Measurements from ENCODE around the gene MGAT3. TPM values are rescaled to one million over a fixed set of nuclear protein-coding genes. Genes with fewer than 3 reads are reported as not detected.
A peak's percentile ranks its signal among the peaks of the same experiment; 100 is the strongest.

The MGAT3 gene
- total and polyA plus RNA-seq, 12 donors = 0.42 to 6.9 (median 1.7) TPM

DNA sequence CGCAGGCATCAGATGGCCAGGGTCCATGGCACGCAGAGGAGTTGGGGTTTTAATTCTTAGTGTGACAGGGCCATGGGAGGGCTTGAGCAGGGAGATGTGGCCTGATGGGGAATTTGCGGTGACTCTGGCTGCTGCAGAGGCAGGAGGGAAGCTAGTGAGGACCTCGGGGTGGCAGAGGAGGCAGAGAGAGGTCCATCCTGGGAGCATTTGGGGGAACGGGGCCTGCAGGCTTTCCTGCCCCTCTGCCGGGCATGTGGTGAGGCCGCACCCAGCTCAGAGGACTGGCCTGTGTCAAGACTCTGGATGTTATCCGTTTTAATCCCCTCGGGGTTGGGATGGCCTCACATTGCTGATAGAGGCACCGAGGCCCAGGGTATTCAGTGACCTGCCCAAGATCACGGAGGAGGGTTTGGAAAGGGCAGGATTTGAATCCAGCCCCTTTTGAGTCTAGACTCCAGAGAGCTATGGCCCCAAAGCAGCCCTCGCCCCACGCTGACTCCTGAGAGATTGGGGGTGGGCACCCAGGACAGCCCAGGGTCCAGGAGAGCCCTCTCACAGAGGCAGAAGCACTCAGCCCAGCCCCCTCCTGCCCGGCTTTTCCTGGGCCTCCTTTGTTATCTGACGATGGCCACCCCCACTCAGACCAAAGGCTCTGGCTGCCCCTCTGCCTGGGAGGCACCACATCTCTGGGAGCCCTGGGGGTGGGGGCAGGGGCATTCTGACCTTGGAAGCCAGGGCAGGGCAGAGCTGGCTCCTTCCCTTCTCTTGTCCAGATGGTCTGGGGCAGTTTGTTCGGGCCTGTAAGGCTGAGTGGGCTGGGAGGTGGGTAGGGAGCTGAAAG, 13.9 kb downstream of the MGAT3 start:
- no peaks in the 10 kb centered on the region for H3K36me3 ChIP-seq (replicated peaks in 1 of 2)
- H3K4me3 ChIP-seq = no peak overlapping the region
- WGBS, 4 donors = 70 to 81% (median 70%) methylated on average over 10 to 16 of the region's 16 CpGs
- peaks cover 0 to 19% of the 10 kb centered on the region in 2 donors for H3K4me1 ChIP-seq (replicated peaks in 1 of 2)
- intact Hi-C loops (cut with DNase I) = loop anchor here in 1 of 2 donors (10.0 kb wide), 1 partner anchor 544 kb away; no protein-coding TSS in a partner anchor
- TF ChIP-seq, protein P1, sequence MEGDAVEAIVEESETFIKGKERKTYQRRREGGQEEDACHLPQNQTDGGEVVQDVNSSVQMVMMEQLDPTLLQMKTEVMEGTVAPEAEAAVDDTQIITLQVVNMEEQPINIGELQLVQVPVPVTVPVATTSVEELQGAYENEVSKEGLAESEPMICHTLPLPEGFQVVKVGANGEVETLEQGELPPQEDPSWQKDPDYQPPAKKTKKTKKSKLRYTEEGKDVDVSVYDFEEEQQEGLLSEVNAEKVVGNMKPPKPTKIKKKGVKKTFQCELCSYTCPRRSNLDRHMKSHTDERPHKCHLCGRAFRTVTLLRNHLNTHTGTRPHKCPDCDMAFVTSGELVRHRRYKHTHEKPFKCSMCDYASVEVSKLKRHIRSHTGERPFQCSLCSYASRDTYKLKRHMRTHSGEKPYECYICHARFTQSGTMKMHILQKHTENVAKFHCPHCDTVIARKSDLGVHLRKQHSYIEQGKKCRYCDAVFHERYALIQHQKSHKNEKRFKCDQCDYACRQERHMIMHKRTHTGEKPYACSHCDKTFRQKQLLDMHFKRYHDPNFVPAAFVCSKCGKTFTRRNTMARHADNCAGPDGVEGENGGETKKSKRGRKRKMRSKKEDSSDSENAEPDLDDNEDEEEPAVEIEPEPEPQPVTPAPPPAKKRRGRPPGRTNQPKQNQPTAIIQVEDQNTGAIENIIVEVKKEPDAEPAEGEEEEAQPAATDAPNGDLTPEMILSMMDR (IDR thresholded peaks at IDR 0.05) = no peak
- no peak for TF ChIP-seq POLR2A (IDR thresholded peaks at IDR 0.05)
- H3K27me3 ChIP-seq = no peaks in the 10 kb centered on the region
- no peak for DNase-seq
- peak overlapping the region in 3 of 5 donors; percentile 15 to 81 (median 52) for H3K27ac ChIP-seq
- no peaks in the 10 kb centered on the region for H3K9me3 ChIP-seq (replicated peaks in 1 of 3)

DNA sequence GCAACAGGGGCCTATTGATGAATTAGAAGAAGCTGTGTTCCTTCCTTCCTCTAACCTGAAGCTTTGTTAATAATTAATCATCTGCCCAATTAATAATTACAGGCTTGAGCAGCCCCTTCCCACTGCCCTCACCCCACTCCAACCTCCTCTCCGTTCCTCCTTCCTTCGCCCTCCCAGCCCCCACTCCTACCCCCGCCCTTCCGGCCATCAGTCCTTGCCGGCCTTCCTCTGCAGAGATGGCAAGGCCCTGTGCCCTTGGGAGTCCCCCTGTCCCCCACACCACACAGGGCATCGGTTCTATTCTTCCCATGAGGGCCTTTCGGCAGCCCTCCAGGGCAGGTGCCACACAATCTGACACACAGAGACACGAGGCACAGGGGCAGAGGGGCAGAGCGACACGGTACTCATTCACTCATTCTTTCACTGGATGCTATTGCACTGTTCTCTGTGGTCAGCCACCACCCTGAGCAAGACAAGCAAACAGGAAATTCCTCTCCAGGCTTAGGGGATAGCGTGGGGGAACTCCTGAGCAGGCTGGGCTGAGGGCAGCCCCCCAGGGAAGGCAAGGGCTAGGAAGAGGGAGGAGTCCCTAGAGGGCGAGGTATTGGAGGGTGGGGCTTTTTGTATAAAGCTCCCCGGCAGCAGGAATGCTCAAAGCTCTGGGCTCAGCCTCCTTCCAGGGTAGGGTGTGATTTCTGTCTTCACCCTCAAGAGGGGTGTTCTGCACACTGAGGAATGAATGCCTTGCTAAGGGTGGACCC, 14.7 kb downstream of the MGAT3 start:
- WGBS, 4 donors = 39 to 50% (median 44%) methylated on average over 10 to 13 of the region's 13 CpGs
- no peaks in the 10 kb centered on the region for H3K9me3 ChIP-seq (replicated peaks in 1 of 3)
- no peak overlapping the region for H3K4me3 ChIP-seq

DNA sequence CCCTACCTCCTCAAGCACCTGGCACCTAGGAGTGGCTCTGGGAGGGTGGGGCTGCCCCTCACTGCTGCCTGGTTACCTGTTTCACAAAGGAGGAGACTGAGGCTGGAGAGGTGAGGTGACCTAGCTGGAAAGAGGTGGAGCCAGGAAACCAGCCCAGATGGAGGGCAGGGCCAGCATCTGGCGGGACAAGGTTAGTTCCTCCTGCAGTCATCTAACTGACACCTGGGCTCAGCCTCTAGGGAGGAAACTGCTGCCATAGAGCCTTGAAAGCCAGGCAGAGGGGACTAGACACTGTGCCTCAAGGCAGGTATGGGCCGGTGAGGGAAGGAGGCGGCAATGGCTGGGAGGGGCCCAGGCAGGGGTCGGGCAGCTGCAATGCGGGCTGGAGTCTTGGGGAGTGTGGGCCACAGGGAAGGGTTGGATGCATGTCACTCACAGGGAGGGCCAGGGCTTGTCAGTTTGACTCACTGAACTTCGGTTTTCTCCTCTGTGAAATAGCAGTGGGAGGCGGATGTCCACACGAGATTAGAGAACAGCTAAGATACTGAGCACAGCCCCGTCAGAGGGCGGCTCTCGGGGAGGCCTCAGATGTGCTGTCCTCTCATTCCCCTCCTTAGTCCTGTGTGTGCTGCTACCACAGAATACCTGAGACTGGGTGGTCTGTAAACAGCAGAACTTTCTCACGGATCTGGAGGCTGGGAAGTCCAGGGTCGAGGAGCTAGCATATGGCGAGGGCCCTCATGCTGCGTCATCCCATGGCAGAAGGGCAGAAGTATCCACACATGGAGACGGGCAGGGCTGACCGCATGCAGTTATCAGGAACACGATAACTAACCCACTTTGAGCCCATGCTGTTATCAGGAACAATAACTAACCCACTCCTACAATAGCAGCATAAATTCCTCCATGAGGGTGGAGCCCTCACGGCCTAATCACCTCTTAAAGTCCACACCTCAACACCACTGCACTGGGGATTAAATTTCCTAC, 16.1 kb downstream of the MGAT3 start:
- DNase-seq = no peak
- Histone ChIP-seq H3K9me3 (replicated peaks in 1 of 3) (no peaks in the 10 kb centered on the region), H3K4me3 (no peak overlapping the region), H3K27ac (peak overlapping the region in 2 of 5 donors; percentile 34 to 81), H3K36me3 (replicated peaks in 1 of 2) (no peaks in the 10 kb centered on the region), H3K27me3 (no peaks in the 10 kb centered on the region), H3K4me1 (replicated peaks in 1 of 2) (peaks cover 0 to 19% of the 10 kb centered on the region in 2 donors)
- no peak for TF ChIP-seq POLR2A (IDR thresholded peaks at IDR 0.05)
- TF ChIP-seq, protein P1 (IDR thresholded peaks at IDR 0.05) = no peak
- intact Hi-C loops (cut with DNase I) = loop anchor here in 1 of 2 donors (10.0 kb wide), 1 partner anchor 542 kb away; no protein-coding TSS in a partner anchor
- 77 to 88% (median 80%) methylated on average over 14 to 19 of the region's 19 CpGs for WGBS, 4 donors

More for the DNA sequence above, 14.7 kb downstream of the MGAT3 start:
- H3K27ac ChIP-seq = peak overlapping the region in 2 of 5 donors; percentile 52 to 81
- TF ChIP-seq, protein P1 (IDR thresholded peaks at IDR 0.05) = no peak
- TF ChIP-seq POLR2A (IDR thresholded peaks at IDR 0.05) = no peak
- no peaks in the 10 kb centered on the region for H3K36me3 ChIP-seq (replicated peaks in 1 of 2)
- no peaks in the 10 kb centered on the region for H3K27me3 ChIP-seq
- peaks cover 0 to 19% of the 10 kb centered on the region in 2 donors for H3K4me1 ChIP-seq (replicated peaks in 1 of 2)
- DNase-seq = no peak
- intact Hi-C loops (cut with DNase I) = loop anchor here in 1 of 2 donors (10.0 kb wide), 1 partner anchor 543 kb away; no protein-coding TSS in a partner anchor

Data from adrenal gland (tissue), 12 donors.